ENCODE results near the gene FAM120B.

FAM120B gene

GRCh38 chr6:170288091-170288631, 18.4 kb upstream of the FAM120B start:
- DNase-seq = no peak

GRCh38 chr6:170288852-170289179, 17.7 kb upstream of the FAM120B start:
- DNase-seq = no peak

- no peak for DNase-seq
Observed at GRCh38 chr6:170289180-170289931, 17.2 kb upstream of the FAM120B start.

- DNase-seq = no peak
Observed at GRCh38 chr6:170289951-170290295, 16.6 kb upstream of the FAM120B start.

GRCh38 chr6:170290296-170291128, 16.0 kb upstream of the FAM120B start, which contains the start of gene DLL1:
Gene DLL1 (minus strand): TSS chr6:170291078. CDS start chr6:170290139, 939 bp downstream.
- peak; percentile 82 for DNase-seq

- peak; percentile 90 for DNase-seq
Observed at GRCh38 chr6:170291271-170292110, 15.1 kb upstream of the FAM120B start.

- DNase-seq = no peak
Observed at GRCh38 chr6:170292111-170292406, 14.5 kb upstream of the FAM120B start.

GRCh38 chr6:170292407-170293158, 14.0 kb upstream of the FAM120B start:
- DNase-seq = no peak

- no peak for DNase-seq
Observed at GRCh38 chr6:170293341-170294231, 13.0 kb upstream of the FAM120B start.

- no peak for DNase-seq
Observed at GRCh38 chr6:170294298-170294730, 12.2 kb upstream of the FAM120B start.

- no peak for DNase-seq
Observed at GRCh38 chr6:170294813-170295509, 11.6 kb upstream of the FAM120B start.

- DNase-seq = peak; percentile 63
Observed at GRCh38 chr6:170295510-170296422, 10.8 kb upstream of the FAM120B start.

- DNase-seq = no peak
Observed at GRCh38 chr6:170296423-170296745, 10.2 kb upstream of the FAM120B start.

GRCh38 chr6:170296746-170297575, 9.6 kb upstream of the FAM120B start:
- peak; percentile 33 for DNase-seq

GRCh38 chr6:170297576-170298330, 8.8 kb upstream of the FAM120B start:
- DNase-seq = no peak

- DNase-seq = no peak
Observed at GRCh38 chr6:170298688-170299087, 7.9 kb upstream of the FAM120B start.

- DNase-seq = no peak
Observed at GRCh38 chr6:170301184-170301583, 5.4 kb upstream of the FAM120B start.

GRCh38 chr6:170305805-170306323, 694 bp upstream of the FAM120B start:
- no peak for DNase-seq

Measured in DMS153 (cell line).